ENCODE measurements around the gene MAP3K4. TPM values are rescaled to one million over a fixed set of nuclear protein-coding genes. Genes with fewer than 3 reads are reported as not detected.

MAP3K4 gene
- total RNA-seq, 1 donor from 2014 or later, result 31.9 TPM

DNA sequence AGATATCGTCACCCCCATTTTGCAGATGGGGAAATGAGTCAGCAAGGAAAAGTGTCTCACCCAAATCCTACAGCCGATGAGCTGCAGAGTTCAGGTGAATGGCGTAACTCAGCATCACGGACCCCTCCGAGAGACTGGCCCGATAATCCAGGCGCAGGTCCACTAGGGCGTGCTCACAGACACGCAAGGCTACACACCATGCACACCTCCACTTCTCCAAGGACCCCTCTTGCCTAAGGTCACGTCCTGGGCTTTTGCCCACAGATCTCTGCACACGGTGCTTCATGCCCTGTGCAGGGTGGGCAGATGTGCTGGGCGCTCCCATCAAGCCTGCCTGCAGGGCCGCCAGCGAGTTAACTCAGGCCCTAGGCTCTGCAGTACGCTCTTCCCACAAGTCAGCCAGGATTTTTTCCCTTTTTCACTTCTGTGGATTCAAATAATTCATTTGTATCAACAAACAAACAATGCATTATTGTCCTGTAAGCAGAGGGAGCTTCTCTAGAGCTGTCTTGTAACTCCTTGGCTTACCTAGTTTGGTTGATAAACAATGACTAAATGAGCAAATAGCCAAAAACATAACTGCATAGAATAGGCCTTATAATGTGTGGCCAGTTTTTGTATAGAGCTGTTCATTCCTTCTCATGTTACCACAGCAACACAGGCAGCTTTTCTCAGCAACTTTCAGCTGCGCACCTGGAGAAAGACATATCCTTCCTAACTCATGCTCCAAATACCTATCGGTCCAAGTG, 143.2 kb downstream of the MAP3K4 start:
- H3K4me3 ChIP-seq (ENCODE audit: low read depth, low read length), result no peak overlapping the region
- no peak for TF ChIP-seq CTCF (conservative IDR thresholded peaks at IDR 0.05; ENCODE audit: low read depth, low read length)
- no peak for DNase-seq (ENCODE audit: low read depth)

GRCh38 chr6:161135695-161136591, 144.4 kb downstream of the MAP3K4 start:
- no peak for TF ChIP-seq CTCF (conservative IDR thresholded peaks at IDR 0.05; ENCODE audit: low read depth, low read length)
- no peak overlapping the region for H3K4me3 ChIP-seq (ENCODE audit: low read depth, low read length)

DNA sequence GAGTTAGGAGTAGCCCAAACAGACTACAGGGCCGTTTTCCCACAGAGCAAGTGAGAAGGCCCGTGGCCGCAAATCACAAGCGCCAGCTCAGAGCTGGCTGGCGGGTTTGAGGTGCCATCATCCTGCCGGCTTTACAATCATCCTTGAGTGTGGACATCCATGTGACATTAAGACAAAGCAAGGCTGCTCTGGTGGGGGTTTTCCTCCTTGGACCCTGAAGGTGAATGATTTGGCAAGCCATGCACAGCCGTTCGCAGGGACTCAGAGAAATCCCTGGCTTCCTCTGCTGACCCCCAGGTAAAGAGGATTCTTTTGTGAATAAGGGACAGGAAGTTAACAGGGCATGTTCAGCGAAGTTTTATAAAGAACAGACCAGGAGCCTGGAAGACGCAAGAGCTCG, 145.1 kb downstream of the MAP3K4 start:
- DNase-seq (ENCODE audit: low read depth), result no peak
- TF ChIP-seq CTCF (conservative IDR thresholded peaks at IDR 0.05; ENCODE audit: low read depth, low read length), result no peak
- no peak overlapping the region for H3K4me3 ChIP-seq (ENCODE audit: low read depth, low read length)

More at GRCh38 chr6:161135695-161136591, 144.4 kb downstream of the MAP3K4 start:
- DNase-seq (ENCODE audit: low read depth), result no peak

DNA sequence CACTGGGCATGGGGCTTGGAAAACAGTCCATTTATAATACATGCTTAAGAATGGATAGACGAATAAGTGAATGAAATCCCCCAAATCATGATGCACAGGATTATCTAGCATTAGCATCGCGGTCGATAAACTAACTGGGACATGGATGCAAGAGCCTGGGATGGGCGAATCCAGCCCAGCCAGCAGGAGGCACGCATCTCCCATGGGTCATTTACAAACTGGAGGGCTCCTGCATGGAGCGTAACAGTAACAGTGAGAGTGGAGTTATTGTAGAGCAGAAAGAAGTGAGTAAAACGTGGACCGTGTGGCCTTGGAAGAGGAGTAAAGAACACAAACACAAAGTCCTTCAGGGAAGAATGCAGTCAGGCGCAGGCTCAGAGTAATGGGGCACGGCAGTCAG, 145.8 kb downstream of the MAP3K4 start:
- TF ChIP-seq CTCF (conservative IDR thresholded peaks at IDR 0.05; ENCODE audit: low read depth, low read length), result no peak
- DNase-seq (ENCODE audit: low read depth), result no peak
- H3K4me3 ChIP-seq (ENCODE audit: low read depth, low read length), result no peak overlapping the region

DNA sequence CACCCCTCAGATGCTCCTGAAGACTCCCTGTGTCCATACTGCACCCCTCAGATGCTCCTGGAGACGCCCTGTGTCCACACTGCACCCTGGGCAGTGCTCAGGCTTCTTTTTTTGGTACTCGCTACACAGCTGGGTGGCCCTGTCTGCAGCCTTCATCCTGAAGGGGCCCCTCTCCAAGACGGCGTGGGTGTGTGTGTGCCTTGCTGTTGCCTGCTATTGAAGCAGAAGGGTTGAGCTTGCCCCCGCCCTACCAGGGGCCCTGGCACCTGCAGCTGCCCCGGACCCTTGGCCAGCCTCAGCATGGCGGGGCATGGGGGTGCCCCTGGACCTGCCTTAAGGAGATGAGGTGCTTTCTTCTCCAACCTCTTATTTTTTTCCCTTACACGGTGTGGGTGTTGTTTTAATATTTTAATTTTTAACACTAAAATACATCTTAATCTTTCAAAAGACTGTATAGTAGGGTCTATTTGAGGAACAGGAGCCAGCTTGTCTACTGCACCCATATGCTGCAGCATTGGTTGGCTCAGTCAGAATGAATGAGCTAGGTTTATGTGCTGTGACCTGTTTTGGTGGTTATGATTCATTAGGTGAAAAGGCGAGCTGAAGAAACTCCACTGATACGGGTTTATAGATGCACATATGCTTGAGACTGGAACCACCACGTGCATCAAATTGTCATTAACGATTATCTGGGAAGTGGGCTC, 146.4 kb downstream of the MAP3K4 start:
- no peak for TF ChIP-seq CTCF (conservative IDR thresholded peaks at IDR 0.05; ENCODE audit: low read depth, low read length)
- DNase-seq (ENCODE audit: low read depth), result no peak
- H3K4me3 ChIP-seq (ENCODE audit: low read depth, low read length), result no peak overlapping the region

DNA sequence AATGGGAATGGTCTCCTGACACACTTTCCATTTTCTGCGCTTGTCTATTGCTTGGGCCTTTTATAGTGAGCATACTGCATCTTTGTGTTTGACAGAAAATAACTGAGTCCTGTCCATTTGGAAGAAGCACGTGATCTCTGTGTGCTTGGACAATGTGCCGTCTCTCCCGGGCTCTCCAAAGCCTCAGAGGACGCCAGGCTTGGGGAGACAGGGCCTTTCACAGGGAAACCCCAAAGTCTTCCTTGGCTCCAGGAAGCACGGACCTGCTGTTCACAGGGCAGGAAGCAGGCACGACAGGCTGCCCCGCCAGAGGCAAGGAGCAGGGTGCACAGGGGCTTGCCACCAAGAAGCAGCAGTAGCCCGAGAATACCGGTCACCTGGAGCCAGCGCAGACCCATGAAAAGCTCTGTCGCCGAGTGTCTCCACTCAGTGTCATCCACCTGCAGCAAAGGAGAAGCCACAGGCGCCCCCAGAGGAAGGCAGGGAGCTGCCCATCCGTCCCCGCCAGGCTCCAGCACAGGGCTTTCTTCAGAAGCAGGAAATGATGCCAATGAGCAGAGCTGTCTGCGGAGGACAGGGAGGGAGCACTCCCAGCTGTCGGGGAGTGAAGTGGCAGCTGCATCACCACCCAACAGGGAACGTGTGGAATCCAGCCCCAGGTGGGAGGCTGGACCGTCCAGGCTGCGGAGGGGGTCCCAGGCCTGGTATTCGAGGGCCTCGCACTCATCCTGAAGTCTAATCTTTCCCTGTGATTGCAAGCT, 147.2 kb downstream of the MAP3K4 start:
- no peak overlapping the region for H3K4me3 ChIP-seq (ENCODE audit: low read depth, low read length)
- no peak for TF ChIP-seq CTCF (conservative IDR thresholded peaks at IDR 0.05; ENCODE audit: low read depth, low read length)

More for the DNA sequence above, 147.2 kb downstream of the MAP3K4 start:
- no peak for DNase-seq (ENCODE audit: low read depth)
